GM23338 (cell line): ENCODE results near the gene RAB3B. TPM values are rescaled to one million over a fixed set of nuclear protein-coding genes. Genes with fewer than 3 reads are reported as not detected.

Source experiments
- ATAC-seq: fragments of 200-7000 bp; cut with Tn5 transposase; 3 replicates; pipeline ENCODE4 v1.9.1; 2020
- DNase-seq: peaks from one replicate; pipeline ENCODE4 v3.0.0-alpha.2; 2015; ENCODE audit warnings: low spot score
- H2AFZ ChIP-seq: fragments of 200-600 bp; sonication (generic); 2 replicates; pipeline ENCODE4 v1.8.0; 2016; ENCODE audit warnings: antibody characterized with exemption, mild to moderate bottlenecking, moderate library complexity
- H3F3A ChIP-seq: fragments of 200-600 bp; sonication (generic); replicated peaks from 2 replicates; pipeline ENCODE4 v1.8.0; 2017; ENCODE audit warnings: antibody characterized with exemption, mixed run types, low read depth
- H3K27ac ChIP-seq: fragments of 200-600 bp; sonication (generic); 2 replicates; pipeline ENCODE4 v1.6.1; 2016; ENCODE audit warnings: low read depth
- H3K27me3 ChIP-seq: fragments of 200-600 bp; sonication (generic); 2 replicates; pipeline ENCODE4 v1.8.0; 2016; ENCODE audit warnings: mild to moderate bottlenecking, mixed run types, moderate library complexity; ENCODE audit not compliant: insufficient read depth
- H3K36me3 ChIP-seq: fragments of 200-600 bp; sonication (generic); 2 replicates; pipeline ENCODE4 v1.8.0; 2016; ENCODE audit warnings: mild to moderate bottlenecking; ENCODE audit not compliant: insufficient read depth
- H3K4me1 ChIP-seq: fragments of 200-600 bp; sonication (generic); 2 replicates; pipeline ENCODE4 v1.8.0; 2016; ENCODE audit warnings: mild to moderate bottlenecking, moderate library complexity; ENCODE audit not compliant: insufficient read depth
- H3K4me2 ChIP-seq: fragments of 200-600 bp; sonication (generic); 2 replicates; pipeline ENCODE4 v1.7.1; 2017; ENCODE audit warnings: mixed run types
- H3K4me3 ChIP-seq: fragments of 200-600 bp; sonication (generic); 2 replicates; pipeline ENCODE4 v1.6.1; 2016; ENCODE audit warnings: mixed run types
- H3K79me2 ChIP-seq: fragments of 200-600 bp; sonication (generic); replicated peaks from 2 replicates; pipeline ENCODE4 v1.8.0; 2017; ENCODE audit warnings: mild to moderate bottlenecking; ENCODE audit not compliant: insufficient read depth
- H3K9me2 ChIP-seq: fragments of 200-600 bp; sonication (generic); 2 replicates; pipeline ENCODE4 v1.8.0; 2017; ENCODE audit not compliant: insufficient read depth
- H4K20me1 ChIP-seq: fragments of 200-600 bp; sonication (generic); replicated peaks from 2 replicates; pipeline ENCODE4 v1.8.0; 2017; ENCODE audit warnings: mild to moderate bottlenecking; ENCODE audit not compliant: insufficient read depth
- H3K27ac Mint-ChIP-seq: 2 replicates; pipeline ENCODE4 v1.8.0; 2020; ENCODE audit warnings: inconsistent platforms, mild to moderate bottlenecking, moderate library complexity, mixed read lengths
- H3K27me3 Mint-ChIP-seq: 3 replicates; pipeline ENCODE4 v1.8.0; 2022; ENCODE audit warnings: low read depth, mild to moderate bottlenecking, moderate library complexity, mixed read lengths, inconsistent platforms; ENCODE audit not compliant: insufficient read depth, poor library complexity
- H3K36me3 Mint-ChIP-seq: 3 replicates; pipeline ENCODE4 v1.8.0; 2021; ENCODE audit warnings: low read depth, mild to moderate bottlenecking, inconsistent platforms, moderate library complexity, mixed read lengths
- H3K4me1 Mint-ChIP-seq: 3 replicates; pipeline ENCODE4 v1.8.0; 2020; ENCODE audit warnings: mild to moderate bottlenecking, inconsistent platforms, mixed read lengths
- H3K4me3 Mint-ChIP-seq: 3 replicates; pipeline ENCODE4 v1.8.0; 2021; ENCODE audit warnings: moderate library complexity, mild to moderate bottlenecking, inconsistent platforms, mixed read lengths
- H3K9me3 Mint-ChIP-seq: 3 replicates; pipeline ENCODE4 v1.8.0; 2020; ENCODE audit warnings: moderate library complexity, mild to moderate bottlenecking, inconsistent platforms, mixed read lengths
- CTCF ChIP-seq, 2 experiments: fragments of 200-600 bp in 1 of 2; sonication (generic) in 1 of 2; conservative IDR thresholded peaks; 2 replicates each; pipeline versions ENCODE4 v1.5.1 to v1.6.1; 2016 to 2017; ENCODE audit warnings: antibody characterized with exemption in 2 of 2, low read depth in 2 of 2, mild to moderate bottlenecking in 2 of 2, moderate library complexity in 1 of 2
- EZH2 ChIP-seq: fragments of 200-600 bp; sonication (generic); IDR thresholded peaks from one replicate; pipeline ENCODE4 v1.8.0; 2017; ENCODE audit warnings: antibody characterized with exemption, mild to moderate bottlenecking, low read depth; ENCODE audit not compliant: unreplicated experiment
- EZH2phosphoT487 ChIP-seq: fragments of 200-600 bp; sonication (generic); IDR thresholded peaks from one replicate; pipeline ENCODE4 v1.8.1; 2018; ENCODE audit warnings: antibody characterized with exemption; ENCODE audit not compliant: unreplicated experiment
- JUNB ChIP-seq: IDR thresholded peaks from one replicate; pipeline ENCODE4 v1.6.1; 2016; ENCODE audit warnings: antibody characterized with exemption; ENCODE audit not compliant: unreplicated experiment
- POLR2AphosphoS5 ChIP-seq: IDR thresholded peaks from 2 replicates; pipeline ENCODE4 v1.6.1; 2016; ENCODE audit warnings: antibody characterized with exemption, low read depth
- REST ChIP-seq: IDR thresholded peaks from one replicate; pipeline ENCODE4 v1.6.1; 2018; ENCODE audit warnings: antibody characterized with exemption; ENCODE audit not compliant: unreplicated experiment
- STAT1 ChIP-seq: IDR thresholded peaks from one replicate; pipeline ENCODE4 v1.6.1; 2016; ENCODE audit warnings: antibody characterized with exemption; ENCODE audit not compliant: unreplicated experiment
- ZNF114 ChIP-seq: fragments of 250-450 bp; sonication (Bioruptor Pico); IDR thresholded peaks from 2 replicates; pipeline ENCODE4 v1.5.0; 2020; ENCODE audit warnings: mild to moderate bottlenecking, moderate library complexity
- polyA plus RNA-seq: library from polyadenylated mRNA; unstranded; fragments of >200 nt; fragmentation: Nextera tagmentation; extraction: Ambion mirVana; gene quantifications from 2 replicates; pipeline ENCODE4 v1.2.1, GENCODE V29; 2016
- total RNA-seq: library from RNA; depleted of rRNA; stranded (reverse); fragments of >200 nt; shearing (Covaris generic); gene quantifications from 2 replicates; pipeline ENCODE4 v1.2.3, GENCODE V29; 2014

Gene RAB3B
- total and polyA plus RNA-seq, 2 experiments from 2014 or later, result 18.3 to 37.9 TPM

- H3K27me3 Mint-ChIP-seq, result peaks cover 2% of the 10 kb centered on the region
- Histone ChIP-seq H3F3A (no peaks in the 10 kb centered on the region), H3K4me3 (no peak overlapping the region), H3K9me2 (no peaks in the 10 kb centered on the region), H2AFZ (no peak overlapping the region), H3K27me3 (no peaks in the 10 kb centered on the region), H4K20me1 (peaks cover 8% of the 10 kb centered on the region; the same call in 1 of the 2 replicates), H3K27ac (no peak overlapping the region), H3K4me1 (no peaks in the 10 kb centered on the region), H3K79me2 (peaks cover 25% of the 10 kb centered on the region), H3K36me3 (peaks cover 10% of the 10 kb centered on the region), H3K4me2 (no peak overlapping the region)
- peaks cover 37% of the 10 kb centered on the region for H3K36me3 Mint-ChIP-seq
- no peak overlapping the region for H3K27ac Mint-ChIP-seq
- ATAC-seq, result no peak
- H3K9me3 Mint-ChIP-seq, result no peaks in the 10 kb centered on the region
- H3K4me3 Mint-ChIP-seq, result no peak overlapping the region
- no peak for TF ChIP-seq POLR2AphosphoS5
- no peak for TF ChIP-seq EZH2phosphoT487
- TF ChIP-seq EZH2, result no peak
- no peak for TF ChIP-seq ZNF114 (CRISPR knock-in tag)
- no peak for TF ChIP-seq STAT1
- TF ChIP-seq CTCF (conservative IDR thresholded peaks at IDR 0.05; ENCODE audit: low read depth in 2 of 2), result no peak
- no peak for TF ChIP-seq JUNB
- no peak for TF ChIP-seq REST
- no peak for DNase-seq
- no peaks in the 10 kb centered on the region for H3K4me1 Mint-ChIP-seq
Observed at GRCh38 chr1:51976846-51977602, 13.5 kb downstream of the RAB3B start.
